GM12864 (cell line): ENCODE measurements around the gene SLC6A3.
"Not testable (repeated sequence)": the region's sequence is repeated elsewhere in the genome, so short reads cannot be mapped to it uniquely, and the experiment has no call there.

Source experiments
- DNase-seq: peaks from one replicate; pipeline ENCODE4 v3.0.0-alpha.2; 2011; ENCODE audit warnings: low read depth
- H3K4me3 ChIP-seq: 2 replicates; pipeline ENCODE4 v1.5.1; 2011; ENCODE audit warnings: mild to moderate bottlenecking, low read depth, low read length, control low read depth
- CTCF ChIP-seq: IDR thresholded peaks from 2 replicates; pipeline ENCODE4 v1.5.1; 2011; ENCODE audit warnings: low read depth, mild to moderate bottlenecking, moderate library complexity, low read length, control low read depth, inconsistent platforms; ENCODE audit errors: missing control alignments

The SLC6A3 gene

GRCh38 chr5:1374030-1374678, 71.1 kb downstream of the SLC6A3 start:
- no peak overlapping the region for H3K4me3 ChIP-seq
- no peak for TF ChIP-seq CTCF
- DNase-seq = no peak

DNA sequence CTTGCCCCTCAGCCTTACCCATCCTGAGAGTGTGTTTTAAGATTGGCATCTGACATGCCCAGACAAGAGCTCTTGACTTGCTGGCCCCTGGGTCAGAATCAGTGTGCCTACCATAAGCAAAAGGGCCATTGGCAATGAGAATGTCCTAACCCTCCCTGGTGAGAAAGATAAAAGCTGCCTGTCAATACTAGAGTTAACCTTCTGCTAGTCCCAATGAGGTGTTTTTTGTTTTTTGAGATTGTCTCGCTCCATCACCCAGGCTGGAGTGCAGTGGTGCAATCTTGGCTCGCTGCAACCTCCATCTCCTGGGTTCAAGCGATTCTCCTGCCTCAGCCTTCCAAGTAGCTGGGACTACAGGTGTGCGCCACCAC, 73.3 kb downstream of the SLC6A3 start:
- DNase-seq, H3K4me3 ChIP-seq: not testable (repeated sequence)

GRCh38 chr5:1371218-1371971, 73.8 kb downstream of the SLC6A3 start:
- DNase-seq = no peak
- no peak overlapping the region for H3K4me3 ChIP-seq
- no peak for TF ChIP-seq CTCF

- TF ChIP-seq CTCF = no peak
- no peak overlapping the region for H3K4me3 ChIP-seq
- DNase-seq = no peak
Measured at GRCh38 chr5:1370006-1370405, 75.2 kb downstream of the SLC6A3 start.

DNA sequence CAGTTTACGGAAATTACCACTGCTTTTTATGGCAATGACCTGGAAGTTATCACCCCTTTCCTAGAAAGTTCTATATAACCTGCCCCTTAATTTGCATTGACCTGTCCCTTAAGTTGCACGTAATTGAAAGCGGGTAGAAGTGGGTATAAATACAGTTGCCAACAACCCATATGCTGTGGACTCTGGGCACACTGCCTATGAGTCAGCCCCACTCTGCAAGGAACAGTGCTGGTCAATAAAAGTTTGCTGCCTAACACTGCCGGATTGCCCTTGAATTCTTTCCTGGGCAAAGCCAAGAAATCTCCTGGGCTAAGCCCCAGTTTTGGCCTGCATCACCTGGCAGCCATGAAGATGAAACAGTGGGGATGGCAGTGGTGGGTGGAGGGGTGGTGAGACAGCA, 76.5 kb downstream of the SLC6A3 start:
- no peak for DNase-seq
- TF ChIP-seq CTCF = no peak
- no peak overlapping the region for H3K4me3 ChIP-seq

GRCh38 chr5:1368236-1368635, 77.0 kb downstream of the SLC6A3 start:
- no peak for TF ChIP-seq CTCF
- H3K4me3 ChIP-seq = no peak overlapping the region
- no peak for DNase-seq

DNA sequence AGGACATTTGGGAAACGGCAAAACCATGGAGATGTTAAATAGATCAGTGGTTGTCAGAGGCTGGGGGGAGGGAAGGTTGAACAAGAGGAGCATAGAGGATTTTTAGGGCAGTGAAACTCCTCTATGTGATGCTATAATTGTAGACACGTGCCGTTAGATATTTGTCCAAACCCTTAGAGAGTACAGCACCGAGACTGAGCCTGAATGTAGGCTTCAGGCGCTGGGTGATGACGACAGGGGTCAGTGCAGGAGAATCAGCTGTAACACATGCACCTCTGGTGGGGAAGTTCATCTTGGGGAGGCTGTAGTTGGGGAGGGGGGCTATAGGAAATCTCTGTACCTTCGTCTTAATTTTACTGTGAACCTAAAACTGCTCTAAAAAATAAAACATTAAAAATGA, 78.1 kb downstream of the SLC6A3 start:
- no peak overlapping the region for H3K4me3 ChIP-seq
- no peak for DNase-seq
- TF ChIP-seq CTCF = no peak
